ENCODE measurements around the gene RAB27B. TPM values are rescaled to one million over a fixed set of nuclear protein-coding genes. Genes with fewer than 3 reads are reported as not detected.

Gene RAB27B
- polyA plus RNA-seq, 2 of the 4 experiments (the other 2 are of a cell fraction), result 11.0 to 13.2 TPM

DNA sequence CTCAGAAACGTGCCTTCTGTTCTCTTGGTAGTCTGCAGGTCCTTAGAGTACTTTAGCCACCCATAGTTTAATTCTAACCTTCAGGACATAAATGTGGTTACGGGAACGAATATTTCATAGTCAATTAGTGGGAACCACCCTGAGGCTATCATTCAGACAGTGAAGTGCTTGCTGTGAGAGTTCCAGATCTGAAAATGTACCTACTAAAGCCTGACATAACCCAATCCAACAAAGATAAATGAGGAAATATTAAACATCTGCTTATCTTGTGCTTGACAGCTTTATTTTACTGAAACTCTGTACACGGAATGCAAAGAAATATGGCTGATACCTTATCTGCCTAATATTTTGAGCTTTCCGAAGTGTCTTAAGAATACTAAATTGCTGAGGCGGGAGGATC lies 43.0 kb downstream of the RAB27B start:
- POLR2A ChIA-PET, result no interaction called here
- no peak overlapping the region for H3K4me2 ChIP-seq
- ATAC-seq (no peak), DNase-seq (ENCODE audit: low read depth in 1 of 2, low spot score in 1 of 2) (no peak), FAIRE-seq (no peak)
- TF ChIP-seq, protein P1, sequence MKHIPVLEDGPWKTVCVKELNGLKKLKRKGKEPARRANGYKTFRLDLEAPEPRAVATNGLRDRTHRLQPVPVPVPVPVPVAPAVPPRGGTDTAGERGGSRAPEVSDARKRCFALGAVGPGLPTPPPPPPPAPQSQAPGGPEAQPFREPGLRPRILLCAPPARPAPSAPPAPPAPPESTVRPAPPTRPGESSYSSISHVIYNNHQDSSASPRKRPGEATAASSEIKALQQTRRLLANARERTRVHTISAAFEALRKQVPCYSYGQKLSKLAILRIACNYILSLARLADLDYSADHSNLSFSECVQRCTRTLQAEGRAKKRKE (CRISPR knock-in tag; IDR thresholded peaks at IDR 0.05; ENCODE audit: low read depth), result no peak
- TF ChIP-seq JUN (IDR thresholded peaks at IDR 0.05) (no peak), ZNF302 (CRISPR knock-in tag; IDR thresholded peaks at IDR 0.05) (no peak), GATA3 (IDR thresholded peaks at IDR 0.05; ENCODE audit: borderline replicate concordance) (no peak), RCOR1 (IDR thresholded peaks at IDR 0.05; ENCODE audit: low read depth, low read length) (no peak), RFX5 (IDR thresholded peaks at IDR 0.05) (no peak), EP300 (IDR thresholded peaks at IDR 0.05) (no peak), SREBF2 (IDR thresholded peaks at IDR 0.05) (no peak), TFCP2L1 (CRISPR knock-in tag; IDR thresholded peaks at IDR 0.05) (no peak), ZC3H11A (IDR thresholded peaks at IDR 0.05) (no peak), FOSL2 (IDR thresholded peaks at IDR 0.05) (no peak), FOSL2 (CRISPR knock-in tag; IDR thresholded peaks at IDR 0.05) (no peak), NR3C1 (IDR thresholded peaks at IDR 0.05) (no peak), SMC3 (IDR thresholded peaks at IDR 0.05) (no peak), HOXB13 (CRISPR knock-in tag; IDR thresholded peaks at IDR 0.05; ENCODE audit: low read depth) (no peak)
- TF ChIP-seq, protein P2, sequence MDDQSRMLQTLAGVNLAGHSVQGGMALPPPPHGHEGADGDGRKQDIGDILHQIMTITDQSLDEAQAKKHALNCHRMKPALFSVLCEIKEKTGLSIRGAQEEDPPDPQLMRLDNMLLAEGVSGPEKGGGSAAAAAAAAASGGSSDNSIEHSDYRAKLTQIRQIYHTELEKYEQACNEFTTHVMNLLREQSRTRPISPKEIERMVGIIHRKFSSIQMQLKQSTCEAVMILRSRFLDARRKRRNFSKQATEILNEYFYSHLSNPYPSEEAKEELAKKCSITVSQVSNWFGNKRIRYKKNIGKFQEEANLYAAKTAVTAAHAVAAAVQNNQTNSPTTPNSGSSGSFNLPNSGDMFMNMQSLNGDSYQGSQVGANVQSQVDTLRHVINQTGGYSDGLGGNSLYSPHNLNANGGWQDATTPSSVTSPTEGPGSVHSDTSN (IDR thresholded peaks at IDR 0.05), result no peak
- TF ChIP-seq, protein P3, sequence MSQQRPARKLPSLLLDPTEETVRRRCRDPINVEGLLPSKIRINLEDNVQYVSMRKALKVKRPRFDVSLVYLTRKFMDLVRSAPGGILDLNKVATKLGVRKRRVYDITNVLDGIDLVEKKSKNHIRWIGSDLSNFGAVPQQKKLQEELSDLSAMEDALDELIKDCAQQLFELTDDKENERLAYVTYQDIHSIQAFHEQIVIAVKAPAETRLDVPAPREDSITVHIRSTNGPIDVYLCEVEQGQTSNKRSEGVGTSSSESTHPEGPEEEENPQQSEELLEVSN (IDR thresholded peaks at IDR 0.05; ENCODE audit: borderline replicate concordance, low read depth), result no peak
- H3K4me3 ChIP-seq, result no peak overlapping the region
- peaks cover 9% of the 10 kb centered on the region; the same call in 1 of the 3 replicates for H3K4me1 ChIP-seq
- 93% methylated on average over 6 of the region's 6 CpGs for WGBS (ENCODE audit: missing lambda C conversion rate)
- H3K27ac ChIP-seq, result no peak overlapping the region
- no peaks in the 10 kb centered on the region for H3K9me3 ChIP-seq
- CTCF ChIA-PET, result no interaction called here

DNA sequence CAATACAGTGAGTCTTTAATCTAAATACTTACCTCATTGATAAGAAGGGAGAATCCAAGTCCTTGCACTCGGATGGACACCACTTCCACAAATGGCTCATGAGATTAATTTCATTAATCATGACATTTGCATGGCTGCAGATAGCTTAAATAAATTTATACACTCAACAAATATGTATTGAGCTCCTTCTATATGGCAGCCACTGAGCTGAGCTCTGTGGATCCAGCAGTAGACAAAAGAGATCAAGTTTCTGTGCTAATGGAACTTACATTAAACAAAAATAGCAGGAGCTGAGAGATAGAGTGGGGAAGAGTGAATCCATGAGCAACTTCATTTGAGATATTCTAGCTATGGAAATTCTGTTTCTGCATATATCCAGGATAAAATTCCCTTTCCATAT lies 44.4 kb downstream of the RAB27B start:
- no peak for DNase-seq (ENCODE audit: low read depth in 1 of 2, low spot score in 1 of 2)
- Histone ChIP-seq H3K4me3 (no peak overlapping the region), H3K27ac (no peak overlapping the region), H3K4me2 (no peak overlapping the region), H3K4me1 (peaks cover 9% of the 10 kb centered on the region; the same call in 1 of the 3 replicates), H3K9me3 (no peaks in the 10 kb centered on the region)
- POLR2A ChIA-PET, result no interaction called here
- 100% methylated on average over 1 of the region's 1 CpG for WGBS (ENCODE audit: missing lambda C conversion rate)
- FAIRE-seq, result no peak
- no peak for TF ChIP-seq NPAS2 (CRISPR knock-in tag; IDR thresholded peaks at IDR 0.05; ENCODE audit: borderline replicate concordance)
- no peak for TF ChIP-seq CBX8 (IDR thresholded peaks at IDR 0.05)
- no peak for TF ChIP-seq ZFP36 (IDR thresholded peaks at IDR 0.05; ENCODE audit: borderline replicate concordance, partially characterized antibody)
- no peak for TF ChIP-seq ESRRA (IDR thresholded peaks at IDR 0.05; ENCODE audit: borderline replicate concordance, low read length)
- no peak for TF ChIP-seq RCOR1 (IDR thresholded peaks at IDR 0.05; ENCODE audit: low read depth, low read length)
- no peak for TF ChIP-seq ZNF302 (CRISPR knock-in tag; IDR thresholded peaks at IDR 0.05)
- no peak for TF ChIP-seq BHLHE40 (IDR thresholded peaks at IDR 0.05; ENCODE audit: low read depth, low read length)
- TF ChIP-seq, protein P4, sequence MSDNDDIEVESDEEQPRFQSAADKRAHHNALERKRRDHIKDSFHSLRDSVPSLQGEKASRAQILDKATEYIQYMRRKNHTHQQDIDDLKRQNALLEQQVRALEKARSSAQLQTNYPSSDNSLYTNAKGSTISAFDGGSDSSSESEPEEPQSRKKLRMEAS (IDR thresholded peaks at IDR 0.05), result no peak
- TF ChIP-seq GATA3 (IDR thresholded peaks at IDR 0.05; ENCODE audit: borderline replicate concordance), result no peak
- TF ChIP-seq KDM5A (IDR thresholded peaks at IDR 0.05), result no peak
- TF ChIP-seq POLR2A (IDR thresholded peaks at IDR 0.05; ENCODE audit: low read length), result no peak
- ATAC-seq, result no peak
- CTCF ChIA-PET, result interaction anchor here (0.8 kb wide), 1 partner anchor 11 kb away, joined by 3 read pairs; no protein-coding TSS in a partner anchor

DNA sequence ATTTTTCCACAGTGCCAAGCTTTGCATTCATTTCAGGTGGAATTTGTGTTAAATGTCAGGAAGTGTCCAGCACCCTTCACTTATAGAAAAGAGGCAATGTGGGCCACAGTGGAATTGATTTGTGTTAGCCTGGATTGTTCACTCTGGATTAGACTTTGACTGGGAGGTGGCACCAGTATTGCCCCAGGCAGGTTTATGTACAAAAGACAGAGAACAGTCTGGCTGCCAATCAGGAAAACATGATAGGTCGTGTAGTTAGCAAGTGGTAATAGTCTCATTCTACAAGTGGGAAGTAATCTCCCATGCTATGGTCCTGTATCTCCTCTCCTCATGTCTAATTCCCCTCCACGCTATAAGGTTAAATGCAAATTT lies 45.6 kb downstream of the RAB27B start:
- Histone ChIP-seq H3K4me3 (no peak overlapping the region), H3K4me1 (peaks cover 17% of the 10 kb centered on the region; the same call in 2 of the 3 replicates), H3K9me3 (no peaks in the 10 kb centered on the region), H3K4me2 (no peak overlapping the region; the same call in 2 of the 3 replicates), H3K27ac (no peak overlapping the region)
- no peak for DNase-seq (ENCODE audit: low read depth in 1 of 2, low spot score in 1 of 2)
- POLR2A ChIA-PET, result no interaction called here
- CTCF ChIA-PET, result no interaction called here
- TF ChIP-seq RCOR1 (IDR thresholded peaks at IDR 0.05; ENCODE audit: low read depth, low read length), result no peak
- TF ChIP-seq, protein P5, sequence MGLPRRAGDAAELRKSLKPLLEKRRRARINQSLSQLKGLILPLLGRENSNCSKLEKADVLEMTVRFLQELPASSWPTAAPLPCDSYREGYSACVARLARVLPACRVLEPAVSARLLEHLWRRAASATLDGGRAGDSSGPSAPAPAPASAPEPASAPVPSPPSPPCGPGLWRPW (IDR thresholded peaks at IDR 0.05), result no peak
- no peak for TF ChIP-seq JUN (IDR thresholded peaks at IDR 0.05)
- TF ChIP-seq KDM5A (IDR thresholded peaks at IDR 0.05), result no peak
- TF ChIP-seq TFCP2L1 (CRISPR knock-in tag; IDR thresholded peaks at IDR 0.05), result no peak
- no peak for TF ChIP-seq RFX5 (IDR thresholded peaks at IDR 0.05)
- no peak for TF ChIP-seq FOSB (CRISPR knock-in tag; IDR thresholded peaks at IDR 0.05)
- no peak for TF ChIP-seq MYC (IDR thresholded peaks at IDR 0.05; ENCODE audit: borderline replicate concordance, low read length)
- TF ChIP-seq PHF8 (IDR thresholded peaks at IDR 0.05; ENCODE audit: borderline replicate concordance, low read depth), result no peak
- TF ChIP-seq, protein P1 (CRISPR knock-in tag; IDR thresholded peaks at IDR 0.05; ENCODE audit: low read depth), result no peak
- TF ChIP-seq FOSL2 (IDR thresholded peaks at IDR 0.05), result no peak
- TF ChIP-seq FOSL2 (CRISPR knock-in tag; IDR thresholded peaks at IDR 0.05), result no peak
- no peak for TF ChIP-seq POLR2AphosphoS2 (conservative IDR thresholded peaks at IDR 0.05; ENCODE audit: low read length)
- TF ChIP-seq CHD2 (IDR thresholded peaks at IDR 0.05; ENCODE audit: low read length, partially characterized antibody), result no peak
- no peak for TF ChIP-seq JUNB (IDR thresholded peaks at IDR 0.05)
- WGBS (ENCODE audit: missing lambda C conversion rate), result 56% methylated on average over 2 of the region's 2 CpGs
- ATAC-seq, result no peak
- no peak for FAIRE-seq

Measured in A549 (cell line).